GM21619 (cell line): ENCODE measurements around the gene MROH7.

ENCODE experiments used
- ATAC-seq: cut with Tn5 transposase; IDR thresholded peaks from one replicate; pipeline ENCODE4 v1.9.1; 2021; ENCODE audit not compliant: unreplicated experiment

The MROH7 gene

DNA sequence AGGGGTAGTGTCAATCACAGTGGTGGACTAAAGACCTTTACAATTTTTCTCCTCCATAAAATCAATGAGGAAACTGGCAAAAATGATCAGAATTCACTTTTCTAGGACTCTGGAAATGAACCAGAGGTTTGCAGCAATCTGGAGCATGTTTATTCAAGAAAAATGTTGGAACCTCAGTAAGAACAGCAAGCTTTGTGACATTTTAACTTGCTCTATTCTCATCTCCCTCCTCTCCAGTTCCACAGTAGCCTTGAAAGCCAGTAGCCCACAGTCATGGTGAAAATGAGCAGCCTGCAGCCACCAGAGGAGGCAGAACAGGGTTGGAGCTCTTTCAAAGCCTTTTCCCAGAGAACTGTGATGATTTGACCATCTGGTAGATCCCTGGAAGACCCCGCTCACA, 83.2 kb downstream of the MROH7 start:
- no peak for ATAC-seq

DNA sequence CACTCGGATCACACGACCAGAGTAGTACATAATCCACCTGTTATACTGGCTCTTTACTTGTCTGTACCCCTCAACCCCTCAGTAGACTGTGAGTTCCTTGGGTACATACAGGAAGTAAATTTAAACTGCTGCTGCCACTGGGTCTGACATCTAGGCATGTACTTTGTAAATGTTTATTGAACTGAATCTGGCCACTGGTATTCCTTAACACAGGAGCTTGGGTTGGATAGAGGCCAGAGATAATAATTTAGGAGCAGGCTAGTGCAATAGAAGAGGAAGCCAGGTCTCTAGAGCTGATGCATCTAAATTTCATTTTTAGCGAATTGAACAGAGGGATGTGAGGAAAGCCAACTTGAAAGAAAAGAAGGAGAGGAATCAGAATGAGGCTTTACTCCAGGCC, 86.4 kb downstream of the MROH7 start:
- ATAC-seq, result no peak

DNA sequence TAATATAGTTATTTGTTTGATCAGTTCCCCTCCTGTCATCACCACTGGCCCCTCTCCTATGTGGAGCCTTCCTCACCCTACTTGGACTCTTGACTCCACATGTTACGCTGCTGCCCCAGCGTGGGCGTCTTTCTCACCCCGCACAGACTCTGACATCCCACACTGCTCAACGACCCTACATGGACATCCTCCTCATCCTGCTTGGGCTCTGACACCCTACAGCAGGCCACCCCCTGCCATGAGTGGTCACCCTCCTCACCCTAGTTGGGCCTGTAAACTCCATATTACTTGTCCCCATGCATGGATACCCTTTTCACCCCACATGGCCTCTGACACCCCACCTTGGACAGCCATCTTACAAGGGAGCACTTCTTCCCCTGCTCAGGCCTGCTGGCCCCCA, 95.1 kb downstream of the MROH7 start:
- ATAC-seq, result no peak

DNA sequence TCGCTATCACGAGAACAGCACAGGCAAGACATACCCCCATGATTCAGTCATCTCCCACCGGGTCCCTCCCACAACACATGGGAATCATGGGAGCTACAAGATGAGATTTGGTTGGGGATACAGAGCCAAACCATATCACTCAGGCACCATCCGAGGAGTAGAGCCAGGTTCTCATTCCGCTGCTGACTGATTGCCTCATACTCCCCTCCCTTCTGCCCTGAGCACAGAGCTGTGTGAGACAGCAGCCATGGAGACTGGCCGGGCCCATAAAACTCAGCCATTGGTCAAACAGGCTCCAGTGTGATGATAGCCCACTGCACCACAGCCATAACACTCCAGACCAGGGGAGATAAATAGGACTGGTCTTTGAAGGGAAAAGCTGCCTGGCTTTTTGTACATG, 96.7 kb downstream of the MROH7 start:
- no peak for ATAC-seq

DNA sequence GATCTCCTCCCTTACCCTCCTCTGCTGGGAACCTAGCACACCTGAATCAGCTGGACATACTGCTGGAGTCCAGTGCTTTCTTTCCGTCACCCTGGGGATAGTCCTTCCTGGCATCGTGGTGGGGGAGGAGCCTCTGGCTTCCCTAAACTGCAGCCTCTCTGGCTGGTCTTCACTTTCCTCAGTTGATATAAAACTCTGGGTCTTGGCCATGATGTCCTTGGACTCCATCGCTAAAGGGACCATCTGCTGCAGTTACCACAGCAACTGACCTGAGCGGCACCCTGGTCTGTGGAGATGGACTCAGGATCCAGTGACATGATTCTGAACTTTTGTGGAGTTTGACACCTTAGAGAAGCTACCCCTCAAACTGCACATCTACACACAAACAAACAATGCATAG, 99.9 kb downstream of the MROH7 start:
- ATAC-seq, result no peak

DNA sequence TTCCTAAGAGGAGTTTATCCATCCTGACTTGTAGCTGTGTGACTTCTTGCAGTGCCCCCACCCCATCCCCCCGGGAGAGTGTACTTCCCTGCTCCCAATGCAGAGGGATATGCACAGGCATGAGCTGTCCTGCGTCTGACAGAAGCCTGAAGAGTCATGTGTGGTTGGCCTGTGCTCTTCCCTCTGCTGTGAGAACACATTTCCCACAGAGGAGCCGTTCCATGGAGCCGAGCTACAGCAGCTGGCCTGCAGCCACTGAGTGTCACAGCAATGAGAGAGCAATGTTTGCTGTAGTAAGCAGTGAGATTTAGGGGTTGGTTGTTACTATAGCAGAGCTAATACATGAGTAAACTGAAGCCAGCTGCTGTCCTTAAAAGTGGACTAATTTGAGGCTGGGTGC, 100.7 kb downstream of the MROH7 start:
- ATAC-seq, result no peak

DNA sequence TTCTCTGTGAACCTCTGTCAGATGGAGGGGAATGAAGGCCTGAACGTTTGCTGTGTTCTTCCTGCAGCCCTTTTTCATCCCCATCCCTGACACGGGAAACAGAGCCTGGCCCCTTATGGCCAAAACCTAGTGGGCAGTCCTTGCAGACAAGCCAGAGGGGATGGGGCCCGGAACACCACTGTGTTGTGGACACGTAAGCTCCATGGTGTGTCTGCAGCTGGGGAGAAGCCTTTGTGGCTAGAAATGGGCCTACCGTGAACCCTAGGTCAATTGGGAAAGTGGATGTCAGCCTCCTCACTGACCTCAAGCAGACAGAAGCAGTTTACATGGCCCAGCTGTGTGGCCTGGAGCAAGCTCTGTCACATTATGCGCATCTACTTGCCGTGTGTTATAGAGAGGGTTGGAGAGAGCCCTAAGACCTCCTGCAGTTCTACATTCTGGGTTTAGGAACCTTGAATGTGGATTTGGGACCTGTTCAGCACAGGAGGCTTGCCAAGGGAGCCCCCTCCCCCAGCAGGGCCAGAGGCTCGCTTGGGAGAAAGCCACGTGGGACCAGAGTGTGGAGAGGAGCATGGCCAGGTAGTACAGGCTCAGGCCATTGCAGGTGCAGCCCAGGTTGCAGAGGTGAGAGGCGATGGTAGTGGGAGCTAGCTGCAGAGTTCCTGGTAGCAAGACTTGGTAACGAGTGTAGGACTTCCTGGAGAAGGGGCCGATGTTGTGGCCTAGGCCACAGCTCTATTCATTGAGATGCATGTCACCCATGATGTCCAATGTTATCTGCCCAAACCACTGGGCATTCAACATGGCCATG, 102.0 kb downstream of the MROH7 start:
- no peak for ATAC-seq

DNA sequence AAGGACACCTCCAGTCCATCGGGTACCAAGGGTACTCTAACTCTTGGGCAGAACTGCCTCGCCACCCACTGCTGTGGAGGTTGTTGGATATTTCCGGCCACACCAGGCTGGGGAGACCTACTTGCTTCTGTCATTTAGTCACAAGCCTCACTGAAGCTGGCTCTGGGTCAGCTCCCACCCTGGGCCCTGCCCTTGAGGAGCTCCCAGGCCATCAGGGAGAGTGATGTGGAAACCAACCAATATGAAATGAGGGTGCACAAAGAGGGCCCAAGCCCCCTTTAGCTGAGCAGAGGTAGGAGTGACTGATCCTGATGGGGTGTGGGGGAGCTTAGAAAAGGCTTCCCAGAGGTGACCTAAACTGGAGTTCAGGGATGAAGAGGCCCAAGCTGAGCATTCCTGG, 103.1 kb downstream of the MROH7 start:
- ATAC-seq, result no peak

DNA sequence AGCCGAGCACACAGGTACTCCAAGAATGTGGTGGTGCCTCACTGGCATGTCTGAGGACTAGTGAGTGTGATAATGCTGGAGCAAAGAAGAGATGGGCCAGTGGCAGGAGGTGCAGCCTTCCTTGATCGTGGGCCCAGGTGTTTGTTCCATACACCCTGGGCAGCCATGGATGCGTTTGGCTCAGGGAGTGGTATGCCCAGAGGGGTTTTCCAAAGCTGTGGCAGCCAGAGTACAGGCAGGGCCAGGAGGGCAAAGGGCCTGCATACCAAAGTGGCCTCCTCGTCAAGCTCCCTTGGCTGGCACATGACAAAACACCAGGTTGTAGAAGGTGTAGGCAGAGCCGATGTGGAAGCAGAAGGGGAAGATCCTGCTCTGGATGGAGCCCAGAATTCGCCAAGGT, 103.7 kb downstream of the MROH7 start:
- no peak for ATAC-seq

DNA sequence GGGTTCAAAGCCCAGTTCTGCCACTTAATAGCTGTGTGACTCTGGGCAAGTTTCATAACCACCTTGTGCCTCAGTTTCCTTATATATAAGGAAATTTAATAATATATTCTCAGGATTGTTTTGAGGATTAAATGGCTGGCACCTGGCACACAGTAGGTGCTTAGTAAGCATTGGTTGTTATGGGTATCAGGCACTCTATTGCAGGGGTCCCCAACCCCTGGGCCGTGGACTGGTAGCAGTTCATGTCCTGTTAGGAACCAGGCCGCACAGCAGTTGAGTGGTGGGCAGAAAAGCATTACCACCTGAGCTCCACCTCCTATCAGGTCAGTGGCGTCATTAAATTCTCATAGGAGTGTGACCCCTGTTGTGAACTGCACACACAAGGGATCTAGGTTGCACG, 104.3 kb downstream of the MROH7 start:
- ATAC-seq, result no peak

DNA sequence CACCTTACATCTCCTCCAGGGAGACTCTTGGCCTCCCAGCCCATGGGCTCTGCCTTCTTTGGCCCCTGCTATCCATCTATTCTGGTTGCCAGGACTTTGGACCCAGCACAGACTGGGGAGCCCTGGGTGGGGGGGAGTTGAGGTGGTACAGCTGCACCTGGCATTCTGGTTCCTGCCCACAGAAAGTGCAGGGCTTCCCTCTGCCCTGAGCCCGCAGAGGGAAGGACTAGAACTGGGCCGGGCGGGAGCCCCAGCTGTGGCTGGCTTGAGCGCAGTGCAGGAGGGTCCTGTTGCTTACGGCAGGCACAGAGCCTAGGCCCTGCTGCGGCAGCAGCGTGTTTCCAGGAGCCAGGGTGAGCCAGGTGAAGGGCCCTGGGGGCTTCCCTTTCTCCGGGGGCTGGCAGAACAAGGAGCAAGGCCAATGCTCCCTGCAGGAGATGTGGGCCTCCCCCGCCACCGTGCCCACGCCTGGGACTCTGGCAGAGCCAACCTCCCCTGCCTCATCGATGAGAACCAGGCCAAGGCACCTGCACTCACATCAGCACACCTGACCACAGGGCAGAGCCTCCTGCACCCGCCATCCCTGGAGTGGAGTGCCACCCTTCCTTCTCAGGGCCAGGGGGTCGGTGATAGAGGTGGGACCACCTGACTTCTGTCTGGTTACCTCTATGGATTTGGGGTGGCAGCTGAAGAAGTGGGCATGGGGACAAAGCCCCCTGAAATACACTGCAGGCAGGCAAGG, 106.7 kb downstream of the MROH7 start:
- no peak for ATAC-seq

DNA sequence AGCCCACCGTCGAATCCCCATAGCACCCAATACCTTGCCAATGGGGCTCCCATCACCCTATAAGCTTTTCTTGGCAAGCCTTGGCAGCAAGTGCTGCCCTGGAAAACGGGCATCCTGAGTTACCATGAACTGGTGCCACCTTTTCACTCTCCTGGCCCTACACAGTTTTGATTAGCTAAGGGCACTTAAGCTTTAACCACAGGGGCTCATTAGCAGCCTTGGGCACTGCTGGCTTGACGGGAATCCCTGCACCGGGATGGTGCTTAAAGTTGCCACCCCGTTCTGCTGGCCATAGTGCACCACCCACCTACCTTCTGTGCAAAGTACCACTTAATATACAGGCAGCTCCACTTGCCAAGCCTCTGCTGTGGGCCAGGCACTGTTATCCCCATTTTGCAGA, 109.0 kb downstream of the MROH7 start:
- no peak for ATAC-seq

DNA sequence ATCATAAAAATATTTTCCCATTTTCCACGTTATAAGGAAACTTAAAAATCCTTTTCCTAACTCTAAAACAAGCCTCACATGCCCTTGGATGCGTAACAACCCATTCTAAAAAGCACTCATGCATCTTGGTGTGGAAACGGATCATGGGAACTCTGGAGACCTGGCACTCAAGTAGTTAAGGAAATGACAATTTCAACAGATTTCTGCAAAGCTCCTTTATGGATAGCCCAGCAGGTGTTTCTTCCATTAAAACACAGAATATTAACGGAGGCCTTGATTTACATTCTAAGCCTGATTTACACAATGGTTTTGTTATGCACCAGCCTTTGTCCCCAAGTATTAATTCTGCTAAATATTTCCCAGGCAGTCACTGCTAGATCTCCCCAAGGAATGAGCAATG, 109.8 kb downstream of the MROH7 start:
- no peak for ATAC-seq

DNA sequence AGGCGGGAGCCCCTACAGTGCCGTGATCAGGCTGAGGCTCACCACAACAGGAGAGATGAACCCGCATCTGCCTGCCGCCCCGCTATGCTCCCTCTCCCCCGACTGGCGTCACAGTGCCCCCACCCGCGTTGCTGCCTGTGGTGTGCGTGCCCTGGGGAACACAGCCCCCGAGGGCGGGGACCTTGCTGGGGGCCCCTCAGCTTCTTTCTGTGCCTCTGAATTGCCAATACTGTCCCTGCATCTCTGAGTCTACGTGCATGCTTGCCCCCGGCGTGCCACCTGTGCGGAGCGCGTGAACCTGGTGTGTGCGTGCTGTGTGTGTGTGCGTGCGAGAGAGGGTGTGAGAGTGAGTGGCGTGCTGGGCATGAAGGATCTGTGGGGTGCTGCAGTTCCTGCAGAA, 112.5 kb downstream of the MROH7 start:
- no peak for ATAC-seq

DNA sequence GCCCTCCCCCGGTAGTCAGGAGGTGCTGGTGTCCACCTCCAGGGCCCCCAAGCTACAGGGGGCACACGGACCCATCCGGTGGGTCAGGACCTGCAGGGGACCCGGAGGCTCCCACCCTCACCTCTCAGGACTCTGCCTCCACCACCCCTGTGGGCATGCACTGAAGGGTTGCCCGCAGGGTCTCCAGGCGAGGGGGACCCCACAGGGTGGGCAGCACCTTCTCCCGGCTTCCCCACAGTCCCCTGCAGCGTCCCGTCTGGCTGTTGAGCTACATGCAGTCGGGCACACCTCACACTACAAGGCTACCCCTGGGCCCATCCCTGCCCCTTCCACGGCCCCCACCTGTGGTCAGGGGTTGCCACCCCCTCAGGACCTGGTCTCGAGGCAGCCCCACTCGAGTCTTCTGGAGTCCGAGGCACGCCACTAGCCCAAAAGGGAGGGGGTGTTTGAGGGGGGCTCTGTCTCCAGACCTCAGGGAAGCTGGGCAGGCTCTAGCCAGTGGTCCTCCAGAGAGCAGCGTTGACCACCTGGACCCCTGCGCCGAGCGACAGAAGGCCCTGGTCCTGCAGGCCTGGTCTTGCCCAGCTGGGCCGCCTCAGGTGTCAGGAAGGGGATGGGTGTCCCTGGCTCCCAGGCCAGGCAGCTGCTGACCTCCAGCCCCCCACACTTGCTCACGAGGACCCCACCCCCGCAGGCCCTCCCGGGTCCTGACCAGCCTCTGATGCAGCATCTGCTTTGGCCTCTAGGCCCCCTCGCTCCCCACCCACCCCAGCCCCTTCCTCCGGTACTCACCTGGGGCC, 113.1 kb downstream of the MROH7 start:
- no peak for ATAC-seq

DNA sequence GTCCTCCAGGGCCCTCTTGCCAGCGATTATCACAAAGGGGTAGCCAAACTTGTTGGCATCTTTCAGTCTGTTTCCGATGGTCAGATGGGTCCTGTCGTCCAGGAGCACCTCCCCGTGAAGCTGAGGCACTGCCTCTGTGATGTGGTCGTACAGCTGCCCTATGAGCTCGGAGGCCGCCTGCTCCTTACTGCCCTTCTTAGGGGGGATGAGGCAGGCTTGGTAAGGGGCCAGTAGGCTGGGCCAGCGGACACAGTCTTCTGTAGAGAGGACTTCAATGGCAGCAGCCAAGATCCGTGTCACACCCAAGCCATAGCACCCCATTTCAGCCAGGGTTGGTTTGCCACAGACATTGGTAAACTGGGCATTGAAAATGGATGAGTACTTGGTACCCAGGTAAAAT, 116.2 kb downstream of the MROH7 start:
- no peak for ATAC-seq

DNA sequence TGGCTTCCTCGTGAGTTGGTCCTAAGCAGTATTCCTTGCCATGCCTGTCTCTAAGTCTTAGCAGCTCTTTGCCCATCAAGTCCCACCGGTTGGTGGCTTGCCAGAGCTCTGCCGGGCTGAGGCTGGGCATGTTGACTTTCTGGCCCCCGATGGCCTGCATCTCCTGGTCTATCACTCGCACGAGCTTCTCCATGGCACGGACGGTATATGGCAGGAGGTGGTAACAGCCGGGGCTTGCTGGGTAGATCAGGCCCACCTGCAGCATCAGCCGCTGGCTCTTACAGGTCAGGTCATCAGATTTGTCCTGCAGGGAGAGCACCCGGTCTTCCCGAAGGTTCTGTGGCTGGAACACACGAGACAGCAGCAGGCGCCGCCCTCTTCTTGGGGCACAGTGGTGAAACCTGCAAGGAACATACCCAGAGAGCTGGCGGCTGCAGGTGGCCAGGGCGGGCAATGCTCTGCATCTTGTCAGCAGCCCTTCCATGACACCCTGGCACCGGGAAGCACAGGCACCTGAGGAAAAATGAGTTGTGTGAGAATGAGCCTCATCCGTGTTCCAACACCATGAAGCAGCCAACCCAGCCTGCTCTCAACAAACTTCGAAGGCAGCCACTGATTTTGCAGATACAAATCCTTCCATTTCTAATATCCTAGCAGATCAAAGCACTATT, 117.2 kb downstream of the MROH7 start:
- no peak for ATAC-seq
